Peyer's patch (tissue), 4 donors: ENCODE measurements around the gene CKMT2.

Experiments
- POLR2A ChIP-seq, 2 donors: fragments of 450-650 bp; IDR thresholded peaks; one replicate each; pipeline ENCODE4 v1.5.1; 2017; ENCODE audit warnings: antibody characterized with exemption in 2 of 2, mild to moderate bottlenecking in 2 of 2, moderate library complexity in 2 of 2
- TF ChIP-seq, protein P1 (sequence below), 6 experiments: fragments of 450-650 bp in 4 of 6; fragments of 200-600 bp in 2 of 6; sonication (generic) in 1 of 6; IDR thresholded peaks; one replicate each; pipeline ENCODE4 v1.5.1; 2017 to 2019; ENCODE audit warnings: antibody characterized with exemption in 6 of 6, mild to moderate bottlenecking in 3 of 6, moderate library complexity in 1 of 6

DNA sequence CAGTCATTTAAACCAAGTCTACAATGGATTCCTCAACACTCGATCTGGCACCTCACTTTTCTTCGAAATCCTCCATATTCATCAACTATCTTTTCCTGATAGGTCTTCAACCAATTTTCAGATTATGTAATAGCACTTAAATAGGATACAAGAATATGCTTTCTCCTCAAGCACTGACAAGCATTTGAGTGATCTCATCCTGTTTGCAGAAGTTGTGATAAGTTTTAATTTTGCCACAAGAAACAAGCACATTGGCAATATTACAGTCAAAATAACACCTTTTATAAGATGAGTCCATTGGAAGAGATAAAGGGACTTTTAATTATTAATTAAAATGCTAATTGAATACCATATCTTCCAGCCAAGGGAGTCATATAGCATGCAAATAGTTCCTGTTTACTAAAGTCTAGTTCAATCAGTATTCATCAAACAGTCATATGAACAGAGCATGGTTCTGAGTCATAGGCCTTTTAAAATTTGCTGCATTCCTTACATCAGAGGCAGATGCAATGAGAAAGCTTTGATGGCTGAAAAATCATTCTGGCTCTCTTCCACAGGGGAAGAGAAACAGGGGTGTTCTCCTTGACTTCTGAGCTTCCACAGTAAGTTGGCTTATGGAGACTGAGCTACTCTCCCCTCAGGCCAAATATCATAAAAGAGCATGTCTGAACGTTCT, 35.5 kb downstream of the CKMT2 start:
- TF ChIP-seq, protein P1, sequence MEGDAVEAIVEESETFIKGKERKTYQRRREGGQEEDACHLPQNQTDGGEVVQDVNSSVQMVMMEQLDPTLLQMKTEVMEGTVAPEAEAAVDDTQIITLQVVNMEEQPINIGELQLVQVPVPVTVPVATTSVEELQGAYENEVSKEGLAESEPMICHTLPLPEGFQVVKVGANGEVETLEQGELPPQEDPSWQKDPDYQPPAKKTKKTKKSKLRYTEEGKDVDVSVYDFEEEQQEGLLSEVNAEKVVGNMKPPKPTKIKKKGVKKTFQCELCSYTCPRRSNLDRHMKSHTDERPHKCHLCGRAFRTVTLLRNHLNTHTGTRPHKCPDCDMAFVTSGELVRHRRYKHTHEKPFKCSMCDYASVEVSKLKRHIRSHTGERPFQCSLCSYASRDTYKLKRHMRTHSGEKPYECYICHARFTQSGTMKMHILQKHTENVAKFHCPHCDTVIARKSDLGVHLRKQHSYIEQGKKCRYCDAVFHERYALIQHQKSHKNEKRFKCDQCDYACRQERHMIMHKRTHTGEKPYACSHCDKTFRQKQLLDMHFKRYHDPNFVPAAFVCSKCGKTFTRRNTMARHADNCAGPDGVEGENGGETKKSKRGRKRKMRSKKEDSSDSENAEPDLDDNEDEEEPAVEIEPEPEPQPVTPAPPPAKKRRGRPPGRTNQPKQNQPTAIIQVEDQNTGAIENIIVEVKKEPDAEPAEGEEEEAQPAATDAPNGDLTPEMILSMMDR (IDR thresholded peaks at IDR 0.05): no peak
- TF ChIP-seq POLR2A (IDR thresholded peaks at IDR 0.05): no peak
